A549 (cell line): ENCODE measurements around the gene ACADM. TPM values are rescaled to one million over a fixed set of nuclear protein-coding genes. Genes with fewer than 3 reads are reported as not detected.

Source experiments
- ATAC-seq, 2 experiments: fragments of 200-7000 bp in 1 of 2; fragments of >200 bp in 1 of 2; cut with Nextera tagmentation in 1 of 2; cut with Tn5 transposase in 1 of 2; 3 replicates each; pipeline versions ENCODE4 v1.8.0 to v1.9.1; 2018 to 2020; ENCODE audit warnings: mild to moderate bottlenecking in 1 of 2, moderate library complexity in 1 of 2
- CTCF ChIA-PET: fragments of 300-600 bp; sonication (Branson Sonifier 250); formaldehyde crosslinking; extraction: SDS; loops from one replicate; lab custom pipeline; 2021; ENCODE audit warnings: antibody characterized with exemption, inconsistent platforms; lab: Yijun Ruan, JAX
- POLR2A ChIA-PET: fragments of 350-600 bp; formaldehyde crosslinking; extraction: SDS; loops from one replicate; lab custom pipeline; 2021; ENCODE audit warnings: antibody characterized with exemption, inconsistent platforms; lab: Yijun Ruan, JAX
- DNase-seq, 2 experiments: peaks; one replicate each; pipeline versions ENCODE4 v3.0.0 to v3.0.0-alpha.2; 2011 to 2016; ENCODE audit warnings: low read depth in 1 of 2, low spot score in 1 of 2
- FAIRE-seq: peaks from 2 replicates; lab custom pipeline; 2011; peaks lifted over from hg19 to GRCh38; lab: Jason Lieb, UNC
- H3K27ac ChIP-seq, 2 experiments: fragments of >200 bp; sonication (Bioruptor Twin); formaldehyde crosslinking; 3 replicates each; pipeline ENCODE4 v1.5.1; 2016 to 2017
- H3K4me1 ChIP-seq: fragments of >200 bp; sonication (Bioruptor Twin); formaldehyde crosslinking; 3 replicates; pipeline ENCODE4 v1.6.1; 2016
- H3K4me2 ChIP-seq: fragments of >200 bp; sonication (Bioruptor Twin); formaldehyde crosslinking; 3 replicates; pipeline ENCODE4 v1.6.1; 2016
- H3K4me3 ChIP-seq: fragments of >200 bp; sonication (Bioruptor Twin); formaldehyde crosslinking; 3 replicates; pipeline ENCODE4 v1.5.1; 2016
- H3K9me3 ChIP-seq: fragments of >200 bp; sonication (Bioruptor Twin); formaldehyde crosslinking; 3 replicates; pipeline ENCODE4 v1.6.1; 2016
- ATOH8 ChIP-seq: fragments of 250-450 bp; sonication (Bioruptor Pico); IDR thresholded peaks from 2 replicates; pipeline ENCODE4 v1.5.0; 2020; ENCODE audit warnings: low read depth, mild to moderate bottlenecking, moderate library complexity
- CBX2 ChIP-seq: fragments of 200-600 bp; sonication (generic); IDR thresholded peaks from 2 replicates; pipeline ENCODE4 v1.6.1; 2016; ENCODE audit warnings: low read depth, mild to moderate bottlenecking, borderline replicate concordance
- CHD2 ChIP-seq: fragments of 150-350 bp; IDR thresholded peaks from 2 replicates; pipeline ENCODE4 v1.6.1; 2014; ENCODE audit warnings: low read length; ENCODE audit not compliant: partially characterized antibody
- EHF ChIP-seq: fragments of 250-450 bp; sonication (Bioruptor Pico); IDR thresholded peaks from 2 replicates; pipeline ENCODE4 v1.5.0; 2020; ENCODE audit warnings: mild to moderate bottlenecking
- EHMT2 ChIP-seq: fragments of 200-600 bp; sonication (generic); IDR thresholded peaks from 2 replicates; pipeline ENCODE4 v1.6.1; 2016; ENCODE audit warnings: antibody characterized with exemption, low read depth, mild to moderate bottlenecking, moderate library complexity
- EP300 ChIP-seq, 2 experiments: fragments of >200 bp; sonication (Bioruptor Twin); formaldehyde crosslinking; IDR thresholded peaks; 2 replicates in 1 of 2; 3 replicates in 1 of 2; pipeline ENCODE4 v1.6.1; 2016 to 2017
- ESRRA ChIP-seq: fragments of 150-350 bp; IDR thresholded peaks from 2 replicates; pipeline ENCODE4 v1.6.1; 2014; ENCODE audit warnings: mild to moderate bottlenecking, low read length, borderline replicate concordance
- FOXS1 ChIP-seq: fragments of 250-450 bp; sonication (Bioruptor Pico); IDR thresholded peaks from 2 replicates; pipeline ENCODE4 v1.5.0; 2020; ENCODE audit warnings: mild to moderate bottlenecking, moderate library complexity
- HES2 ChIP-seq: fragments of >200 bp; sonication (Bioruptor Twin); formaldehyde crosslinking; IDR thresholded peaks from 2 replicates; pipeline ENCODE4 v1.6.1; 2016
- HEYL ChIP-seq: fragments of 250-450 bp; sonication (Bioruptor Pico); IDR thresholded peaks from 2 replicates; pipeline ENCODE4 v1.8.0; 2021; ENCODE audit warnings: mild to moderate bottlenecking, moderate library complexity
- HOXA7 ChIP-seq: fragments of 250-450 bp; sonication (Bioruptor Pico); IDR thresholded peaks from 2 replicates; pipeline ENCODE4 v1.5.0; 2020; ENCODE audit warnings: mild to moderate bottlenecking, moderate library complexity
- HOXB13 ChIP-seq: fragments of 250-450 bp; sonication (Bioruptor Pico); IDR thresholded peaks from 2 replicates; pipeline ENCODE4 v1.5.0; 2020; ENCODE audit warnings: low read depth, mild to moderate bottlenecking, moderate library complexity
- JUN ChIP-seq, 2 experiments: fragments of >200 bp; sonication (Bioruptor Twin); formaldehyde crosslinking; IDR thresholded peaks; 2 replicates in 1 of 2; 3 replicates in 1 of 2; pipeline ENCODE4 v1.6.1; 2016 to 2017
- KDM1A ChIP-seq: fragments of 200-600 bp; sonication (generic); IDR thresholded peaks from 2 replicates; pipeline ENCODE4 v1.6.1; 2016; ENCODE audit warnings: low read depth, mild to moderate bottlenecking
- NPAS2 ChIP-seq: fragments of 250-450 bp; sonication (Bioruptor Pico); IDR thresholded peaks from 2 replicates; pipeline ENCODE4 v1.8.0; 2022; ENCODE audit warnings: mild to moderate bottlenecking, moderate library complexity, borderline replicate concordance
- NR3C1 ChIP-seq: fragments of >200 bp; sonication (Bioruptor Twin); formaldehyde crosslinking; IDR thresholded peaks from 3 replicates; pipeline ENCODE4 v1.6.1; 2017
- PBX3 ChIP-seq: IDR thresholded peaks from 2 replicates; pipeline ENCODE4 v1.6.1; 2012
- PHF8 ChIP-seq: fragments of 200-600 bp; sonication (generic); IDR thresholded peaks from 2 replicates; pipeline ENCODE4 v1.6.1; 2016; ENCODE audit warnings: low read depth, mild to moderate bottlenecking, antibody characterized with exemption, moderate library complexity, borderline replicate concordance
- POLR2A ChIP-seq: IDR thresholded peaks from 2 replicates; pipeline ENCODE4 v1.6.1; 2012; ENCODE audit warnings: mild to moderate bottlenecking, low read length
- POLR2AphosphoS2 ChIP-seq: conservative IDR thresholded peaks from 2 replicates; pipeline ENCODE4 v1.6.1; 2012; ENCODE audit warnings: low read length, improper control_type of control experiment, inconsistent platforms
- RFX5 ChIP-seq: fragments of 450-650 bp; IDR thresholded peaks from 2 replicates; pipeline ENCODE4 v1.7.1; 2014; ENCODE audit warnings: antibody characterized with exemption, mild to moderate bottlenecking, moderate library complexity
- RNF2 ChIP-seq: fragments of 200-600 bp; sonication (generic); IDR thresholded peaks from 2 replicates; pipeline ENCODE4 v1.6.1; 2016; ENCODE audit warnings: low read depth, mild to moderate bottlenecking, antibody characterized with exemption, moderate library complexity, borderline replicate concordance
- ZFP36 ChIP-seq: fragments of 450-650 bp; IDR thresholded peaks from 2 replicates; pipeline ENCODE4 v1.6.1; 2014; ENCODE audit warnings: borderline replicate concordance; ENCODE audit not compliant: partially characterized antibody
- ZNF302 ChIP-seq: fragments of 250-450 bp; sonication (Bioruptor Pico); IDR thresholded peaks from 2 replicates; pipeline ENCODE4 v1.9.0; 2021; ENCODE audit warnings: inconsistent platforms, mild to moderate bottlenecking, moderate library complexity
- ZSCAN20 ChIP-seq: fragments of 250-450 bp; sonication (Bioruptor Pico); IDR thresholded peaks from 2 replicates; pipeline ENCODE4 v1.8.0; 2022; ENCODE audit warnings: mild to moderate bottlenecking, moderate library complexity
- WGBS: methylation state at CpG from one replicate; pipeline ENCODE4 v1.1.6; 2017; ENCODE audit errors: missing lambda C conversion rate; 5-methylcytosine and 5-hydroxymethylcytosine counted together
- polyA plus RNA-seq, 4 experiments: library from polyadenylated mRNA; depleted of rRNA in 3 of 4; stranded (reverse); fragments of >200 nt; fragmentation: RNase III in 1 of 4; extraction: RNeasy Plus Mini Kit Qiagen cat#74134 plus additional on column Dnase treatment in 1 of 4; gene quantifications; 2 replicates in 3 of 4; 3 replicates in 1 of 4; pipeline ENCODE4 v1.2.3, GENCODE V29; 2011 to 2017
- TF ChIP-seq, protein P1 (sequence below): fragments of >200 bp; sonication (Bioruptor Twin); formaldehyde crosslinking; IDR thresholded peaks from 3 replicates; pipeline ENCODE4 v1.6.1; 2016
- TF ChIP-seq, protein P2 (sequence below): IDR thresholded peaks from 2 replicates; pipeline ENCODE4 v1.6.1; 2012
- TF ChIP-seq, protein P3 (sequence below): fragments of 450-650 bp; IDR thresholded peaks from 2 replicates; pipeline ENCODE4 v1.6.1; 2014; ENCODE audit warnings: antibody characterized with exemption
- TF ChIP-seq, protein P4 (sequence below): fragments of 150-350 bp; IDR thresholded peaks from 2 replicates; pipeline ENCODE4 v1.6.1; 2014; ENCODE audit warnings: low read depth, mild to moderate bottlenecking, low read length

ACADM gene
- polyA plus RNA-seq, 2 of the 4 experiments (the other 2 are of a cell fraction), result 45.1 to 45.4 TPM

- peak overlapping the region; percentile 97; the same call in 2 of the 3 replicates for H3K4me2 ChIP-seq
- DNase-seq (no peak), ATAC-seq (no peak), FAIRE-seq (no peak)
- no peaks in the 10 kb centered on the region for H3K9me3 ChIP-seq
- H3K27ac ChIP-seq, result no peak overlapping the region
- no peak overlapping the region for H3K4me3 ChIP-seq
- H3K4me1 ChIP-seq, result peaks cover 30% of the 10 kb centered on the region
- ChIA-PET POLR2A (interaction anchor here (0.6 kb wide), 1 partner anchor 45 kb away, joined by 4 read pairs; no protein-coding TSS in a partner anchor), CTCF (no interaction called here)
- WGBS, result 95% methylated on average over 3 of the region's 3 CpGs
- TF ChIP-seq HEYL (CRISPR knock-in tag), result no peak
- TF ChIP-seq, protein P1, sequence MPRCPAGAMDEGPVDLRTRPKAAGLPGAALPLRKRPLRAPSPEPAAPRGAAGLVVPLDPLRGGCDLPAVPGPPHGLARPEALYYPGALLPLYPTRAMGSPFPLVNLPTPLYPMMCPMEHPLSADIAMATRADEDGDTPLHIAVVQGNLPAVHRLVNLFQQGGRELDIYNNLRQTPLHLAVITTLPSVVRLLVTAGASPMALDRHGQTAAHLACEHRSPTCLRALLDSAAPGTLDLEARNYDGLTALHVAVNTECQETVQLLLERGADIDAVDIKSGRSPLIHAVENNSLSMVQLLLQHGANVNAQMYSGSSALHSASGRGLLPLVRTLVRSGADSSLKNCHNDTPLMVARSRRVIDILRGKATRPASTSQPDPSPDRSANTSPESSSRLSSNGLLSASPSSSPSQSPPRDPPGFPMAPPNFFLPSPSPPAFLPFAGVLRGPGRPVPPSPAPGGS, result no peak
- no peak for TF ChIP-seq EP300 (IDR thresholded peaks at IDR 0.05)
- TF ChIP-seq PHF8, result no peak
- TF ChIP-seq ZSCAN20 (CRISPR knock-in tag), result no peak
- TF ChIP-seq EHF (CRISPR knock-in tag), result no peak
- TF ChIP-seq, protein P2, sequence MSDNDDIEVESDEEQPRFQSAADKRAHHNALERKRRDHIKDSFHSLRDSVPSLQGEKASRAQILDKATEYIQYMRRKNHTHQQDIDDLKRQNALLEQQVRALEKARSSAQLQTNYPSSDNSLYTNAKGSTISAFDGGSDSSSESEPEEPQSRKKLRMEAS, result no peak
- TF ChIP-seq ATOH8 (CRISPR knock-in tag), result no peak
- TF ChIP-seq, protein P3, sequence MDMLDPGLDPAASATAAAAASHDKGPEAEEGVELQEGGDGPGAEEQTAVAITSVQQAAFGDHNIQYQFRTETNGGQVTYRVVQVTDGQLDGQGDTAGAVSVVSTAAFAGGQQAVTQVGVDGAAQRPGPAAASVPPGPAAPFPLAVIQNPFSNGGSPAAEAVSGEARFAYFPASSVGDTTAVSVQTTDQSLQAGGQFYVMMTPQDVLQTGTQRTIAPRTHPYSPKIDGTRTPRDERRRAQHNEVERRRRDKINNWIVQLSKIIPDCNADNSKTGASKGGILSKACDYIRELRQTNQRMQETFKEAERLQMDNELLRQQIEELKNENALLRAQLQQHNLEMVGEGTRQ, result no peak
- TF ChIP-seq POLR2AphosphoS2, result no peak
- TF ChIP-seq RFX5, result no peak
- no peak for TF ChIP-seq FOXS1
- TF ChIP-seq EHMT2, result no peak
- no peak for TF ChIP-seq NPAS2 (CRISPR knock-in tag)
- TF ChIP-seq PBX3, result no peak
- TF ChIP-seq, protein P4, sequence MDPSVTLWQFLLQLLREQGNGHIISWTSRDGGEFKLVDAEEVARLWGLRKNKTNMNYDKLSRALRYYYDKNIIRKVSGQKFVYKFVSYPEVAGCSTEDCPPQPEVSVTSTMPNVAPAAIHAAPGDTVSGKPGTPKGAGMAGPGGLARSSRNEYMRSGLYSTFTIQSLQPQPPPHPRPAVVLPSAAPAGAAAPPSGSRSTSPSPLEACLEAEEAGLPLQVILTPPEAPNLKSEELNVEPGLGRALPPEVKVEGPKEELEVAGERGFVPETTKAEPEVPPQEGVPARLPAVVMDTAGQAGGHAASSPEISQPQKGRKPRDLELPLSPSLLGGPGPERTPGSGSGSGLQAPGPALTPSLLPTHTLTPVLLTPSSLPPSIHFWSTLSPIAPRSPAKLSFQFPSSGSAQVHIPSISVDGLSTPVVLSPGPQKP, result no peak
Observed at GRCh38 chr1:75792091-75792490, 67.6 kb downstream of the ACADM start.

GRCh38 chr1:75794382-75794781, 69.9 kb downstream of the ACADM start:
- ATAC-seq, result no peak
- FAIRE-seq, result no peak
- H3K4me2 ChIP-seq, result no peak overlapping the region
- H3K4me1 ChIP-seq, result peaks cover 25% of the 10 kb centered on the region
- TF ChIP-seq HOXA7 (CRISPR knock-in tag) (no peak), HEYL (CRISPR knock-in tag) (no peak), KDM1A (no peak), HES2 (no peak), RNF2 (no peak), ZNF302 (CRISPR knock-in tag) (no peak), HOXB13 (no peak), CBX2 (no peak), NR3C1 (no peak), ZFP36 (no peak), EHMT2 (no peak), POLR2A (no peak), ATOH8 (CRISPR knock-in tag) (no peak), ESRRA (no peak), CHD2 (no peak), JUN (IDR thresholded peaks at IDR 0.05) (no peak)
- TF ChIP-seq, protein P4, result no peak
- ChIA-PET CTCF (no interaction called here), POLR2A (interaction anchor here (0.6 kb wide), 1 partner anchor 7 kb away, joined by 4 read pairs; no protein-coding TSS in a partner anchor)
- WGBS, result 92% methylated on average over 2 of the region's 2 CpGs
- DNase-seq, result no peak
- H3K9me3 ChIP-seq, result no peaks in the 10 kb centered on the region
- no peak overlapping the region for H3K27ac ChIP-seq
- H3K4me3 ChIP-seq, result no peak overlapping the region
